SHP77 treated with DMSO at 0.1 percent for 48 hours (cell line): ENCODE data around the gene MINPP1.

Source experiments
- DNase-seq: peaks from one replicate; lab custom pipeline; 2025; lab: John Stamatoyannopoulos, UW

The MINPP1 gene

GRCh38 chr10:87519582-87519981 lies 14.9 kb downstream of the MINPP1 start:
- no peak for DNase-seq

- no peak for DNase-seq
Observed at GRCh38 chr10:87523731-87524130, 19.0 kb downstream of the MINPP1 start.

- DNase-seq, result no peak
Observed at GRCh38 chr10:87524296-87524695, 19.6 kb downstream of the MINPP1 start.

- no peak for DNase-seq
Observed at GRCh38 chr10:87531908-87532622, 27.4 kb downstream of the MINPP1 start.

- DNase-seq, result no peak
Observed at GRCh38 chr10:87532696-87533095, 28.0 kb downstream of the MINPP1 start.

GRCh38 chr10:87534173-87534858 lies 29.6 kb downstream of the MINPP1 start:
- DNase-seq, result no peak

- DNase-seq, result no peak
Observed at GRCh38 chr10:87538092-87539015, 33.7 kb downstream of the MINPP1 start.

- DNase-seq, result no peak
Observed at GRCh38 chr10:87541114-87541513, 36.4 kb downstream of the MINPP1 start.

- no peak for DNase-seq
Observed at GRCh38 chr10:87544721-87545120, 40.0 kb downstream of the MINPP1 start.

- DNase-seq, result no peak
Observed at GRCh38 chr10:87545783-87546182, 41.1 kb downstream of the MINPP1 start.

- no peak for DNase-seq
Observed at GRCh38 chr10:87546210-87546609, 41.5 kb downstream of the MINPP1 start.

- DNase-seq, result no peak
Observed at GRCh38 chr10:87546971-87547413, 42.3 kb downstream of the MINPP1 start.

GRCh38 chr10:87547734-87548311 lies 43.1 kb downstream of the MINPP1 start:
- no peak for DNase-seq

GRCh38 chr10:87550741-87551140 lies 46.0 kb downstream of the MINPP1 start:
- DNase-seq, result no peak

GRCh38 chr10:87551326-87551725 lies 46.6 kb downstream of the MINPP1 start:
- DNase-seq, result no peak

- DNase-seq, result no peak
Observed at GRCh38 chr10:87552248-87552929, 47.7 kb downstream of the MINPP1 start.

- no peak for DNase-seq
Observed at GRCh38 chr10:87557409-87557808, 52.7 kb downstream of the MINPP1 start.

- DNase-seq, result no peak
Observed at GRCh38 chr10:87558333-87558732, 53.6 kb downstream of the MINPP1 start.

GRCh38 chr10:87559392-87559791 lies 54.7 kb downstream of the MINPP1 start:
- DNase-seq, result no peak

GRCh38 chr10:87560495-87561129 lies 55.9 kb downstream of the MINPP1 start:
- DNase-seq, result no peak

GRCh38 chr10:87562750-87563149 lies 58.1 kb downstream of the MINPP1 start:
- DNase-seq, result no peak
